ENCODE data around the gene SSR1. TPM values are rescaled to one million over a fixed set of nuclear protein-coding genes. Genes with fewer than 3 reads are reported as not detected.
"Not testable (repeated sequence)": the region's sequence is repeated elsewhere in the genome, so short reads cannot be mapped to it uniquely, and the experiment has no call there.

The SSR1 gene
- total and polyA plus RNA-seq, 2 donors from 2014 or later, result 40.4 to 163 TPM

DNA sequence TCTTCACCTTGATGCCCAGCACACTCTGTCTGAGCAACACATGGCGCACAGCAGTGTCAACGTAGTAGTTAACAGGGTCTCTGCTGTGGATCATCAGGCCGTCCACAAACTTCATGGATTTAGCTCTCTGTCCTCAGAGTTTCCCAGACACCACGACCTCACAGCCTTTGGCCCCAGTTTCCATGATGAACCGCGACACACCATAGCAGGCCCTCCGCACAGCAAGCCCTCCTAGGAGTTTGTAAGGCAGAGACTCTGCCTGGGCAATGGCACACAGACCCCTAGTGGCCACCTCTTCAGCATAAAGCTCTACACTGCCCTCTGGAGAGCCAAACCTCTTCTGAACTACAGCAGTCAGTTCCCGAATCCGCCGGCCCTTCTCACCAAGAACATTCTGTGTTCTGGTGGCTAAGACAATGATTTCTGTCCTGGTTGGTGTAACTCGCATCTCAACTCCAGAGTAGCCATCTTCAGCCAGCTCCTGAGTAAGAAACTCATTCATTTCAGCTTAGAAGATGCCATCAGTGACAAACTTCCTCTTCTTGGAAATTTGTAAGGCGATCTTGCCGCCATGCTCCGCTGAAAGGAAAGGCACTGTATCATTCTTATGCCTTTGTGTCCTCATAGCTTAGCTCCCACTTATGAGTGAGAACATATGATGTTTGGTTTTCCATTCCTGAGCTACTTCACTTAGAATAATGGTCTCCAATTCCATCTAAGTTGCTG, 26.2 kb upstream of the SSR1 start:
- DNase-seq; intact Hi-C loops (cut with DNase I); H3K9me3 ChIP-seq (ENCODE audit: control insufficient read depth in 2 of 3, insufficient read depth in 1 of 3, low read length in 3 of 3); H3K27me3 ChIP-seq (ENCODE audit: control insufficient read depth, insufficient read depth, low read length); H3K4me1 ChIP-seq (ENCODE audit: control insufficient read depth in 2 of 3, insufficient read depth in 2 of 3, low read depth in 1 of 3, low read length in 3 of 3); H3K9ac ChIP-seq (ENCODE audit: low read length in 3 of 3); H3K4me3 ChIP-seq (ENCODE audit: low read length in 3 of 3); H3K36me3 ChIP-seq (ENCODE audit: control insufficient read depth in 2 of 3, insufficient read depth in 3 of 3, low read length in 3 of 3); FAIRE-seq; H3K27ac ChIP-seq (ENCODE audit: low read depth in 2 of 2, low read length in 2 of 2): not testable (repeated sequence)
- TF ChIP-seq, protein P1, sequence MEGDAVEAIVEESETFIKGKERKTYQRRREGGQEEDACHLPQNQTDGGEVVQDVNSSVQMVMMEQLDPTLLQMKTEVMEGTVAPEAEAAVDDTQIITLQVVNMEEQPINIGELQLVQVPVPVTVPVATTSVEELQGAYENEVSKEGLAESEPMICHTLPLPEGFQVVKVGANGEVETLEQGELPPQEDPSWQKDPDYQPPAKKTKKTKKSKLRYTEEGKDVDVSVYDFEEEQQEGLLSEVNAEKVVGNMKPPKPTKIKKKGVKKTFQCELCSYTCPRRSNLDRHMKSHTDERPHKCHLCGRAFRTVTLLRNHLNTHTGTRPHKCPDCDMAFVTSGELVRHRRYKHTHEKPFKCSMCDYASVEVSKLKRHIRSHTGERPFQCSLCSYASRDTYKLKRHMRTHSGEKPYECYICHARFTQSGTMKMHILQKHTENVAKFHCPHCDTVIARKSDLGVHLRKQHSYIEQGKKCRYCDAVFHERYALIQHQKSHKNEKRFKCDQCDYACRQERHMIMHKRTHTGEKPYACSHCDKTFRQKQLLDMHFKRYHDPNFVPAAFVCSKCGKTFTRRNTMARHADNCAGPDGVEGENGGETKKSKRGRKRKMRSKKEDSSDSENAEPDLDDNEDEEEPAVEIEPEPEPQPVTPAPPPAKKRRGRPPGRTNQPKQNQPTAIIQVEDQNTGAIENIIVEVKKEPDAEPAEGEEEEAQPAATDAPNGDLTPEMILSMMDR (IDR thresholded peaks at IDR 0.05; ENCODE audit: borderline replicate concordance, extremely low read depth, insufficient read depth), result peak; percentile 30

DNA sequence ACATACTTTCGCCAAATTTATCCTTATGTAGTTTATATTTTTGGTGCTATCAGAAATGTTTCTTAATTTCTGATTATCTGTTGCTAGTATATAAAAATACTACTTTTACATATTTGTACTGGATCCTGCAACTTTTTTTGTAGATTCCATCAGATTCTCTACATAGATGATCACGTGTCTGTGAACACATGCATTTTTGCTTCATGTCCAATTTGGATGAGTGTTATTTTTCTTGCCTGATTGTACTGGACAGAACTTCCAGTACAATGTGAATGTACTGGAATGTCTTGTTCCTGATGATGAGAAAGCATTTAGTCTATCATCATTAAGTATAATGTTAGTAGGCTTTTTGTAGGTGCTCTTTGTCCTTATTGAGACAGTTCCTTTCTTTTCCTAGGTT, 25.0 kb upstream of the SSR1 start:
- H3K27ac ChIP-seq (ENCODE audit: low read depth in 2 of 2, low read length in 2 of 2), result no peak overlapping the region
- no peak overlapping the region for H3K4me3 ChIP-seq (ENCODE audit: low read length in 3 of 3)
- no peak overlapping the region for H3K9ac ChIP-seq (ENCODE audit: low read length in 3 of 3)
- intact Hi-C loops (cut with DNase I), result no loop called here
- H3K9me3 ChIP-seq (ENCODE audit: control insufficient read depth in 2 of 3, insufficient read depth in 1 of 3, low read length in 3 of 3), result no peaks in the 10 kb centered on the region
- TF ChIP-seq, protein P1 (IDR thresholded peaks at IDR 0.05; ENCODE audit: borderline replicate concordance, extremely low read depth, insufficient read depth), result no peak
- no peaks in the 10 kb centered on the region for H3K36me3 ChIP-seq (ENCODE audit: control insufficient read depth in 2 of 3, insufficient read depth in 3 of 3, low read length in 3 of 3)
- DNase-seq, result no peak
- no peaks in the 10 kb centered on the region for H3K27me3 ChIP-seq (ENCODE audit: control insufficient read depth, insufficient read depth, low read length)
- FAIRE-seq, result no peak
- no peaks in the 10 kb centered on the region for H3K4me1 ChIP-seq (ENCODE audit: control insufficient read depth in 2 of 3, insufficient read depth in 2 of 3, low read depth in 1 of 3, low read length in 3 of 3)

DNA sequence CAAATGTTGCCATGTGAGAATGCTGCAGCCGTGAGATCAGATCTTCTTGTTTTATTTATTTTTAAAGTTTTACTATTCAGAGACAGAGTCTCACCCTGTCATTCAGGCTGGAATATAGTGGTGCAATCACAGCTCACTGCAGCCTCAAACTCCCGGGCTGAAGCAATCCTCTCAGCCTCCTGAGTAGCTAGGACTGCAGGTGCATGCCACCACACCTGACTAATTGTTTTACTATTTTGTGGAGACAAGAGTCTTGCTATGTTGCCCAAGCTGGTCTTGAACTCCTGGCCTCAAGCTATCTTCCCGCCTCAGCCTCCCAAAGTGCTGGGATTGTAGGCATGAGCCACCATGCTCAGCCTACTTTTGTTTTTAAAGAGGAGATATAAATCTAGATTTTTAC, 22.5 kb upstream of the SSR1 start:
- no peaks in the 10 kb centered on the region for H3K9me3 ChIP-seq (ENCODE audit: control insufficient read depth in 2 of 3, insufficient read depth in 1 of 3, low read length in 3 of 3)
- DNase-seq (no peak), FAIRE-seq (no peak)
- no peak overlapping the region for H3K27ac ChIP-seq (ENCODE audit: low read depth in 2 of 2, low read length in 2 of 2)
- TF ChIP-seq, protein P1 (IDR thresholded peaks at IDR 0.05; ENCODE audit: borderline replicate concordance, extremely low read depth, insufficient read depth), result no peak
- no peaks in the 10 kb centered on the region for H3K4me1 ChIP-seq (ENCODE audit: control insufficient read depth in 2 of 3, insufficient read depth in 2 of 3, low read depth in 1 of 3, low read length in 3 of 3)
- intact Hi-C loops (cut with DNase I), result no loop called here
- H3K9ac ChIP-seq (ENCODE audit: low read length in 3 of 3), result no peak overlapping the region
- H3K36me3 ChIP-seq (ENCODE audit: control insufficient read depth in 2 of 3, insufficient read depth in 3 of 3, low read length in 3 of 3), result no peaks in the 10 kb centered on the region
- H3K4me3 ChIP-seq (ENCODE audit: low read length in 3 of 3), result no peak overlapping the region
- no peaks in the 10 kb centered on the region for H3K27me3 ChIP-seq (ENCODE audit: control insufficient read depth, insufficient read depth, low read length)

DNA sequence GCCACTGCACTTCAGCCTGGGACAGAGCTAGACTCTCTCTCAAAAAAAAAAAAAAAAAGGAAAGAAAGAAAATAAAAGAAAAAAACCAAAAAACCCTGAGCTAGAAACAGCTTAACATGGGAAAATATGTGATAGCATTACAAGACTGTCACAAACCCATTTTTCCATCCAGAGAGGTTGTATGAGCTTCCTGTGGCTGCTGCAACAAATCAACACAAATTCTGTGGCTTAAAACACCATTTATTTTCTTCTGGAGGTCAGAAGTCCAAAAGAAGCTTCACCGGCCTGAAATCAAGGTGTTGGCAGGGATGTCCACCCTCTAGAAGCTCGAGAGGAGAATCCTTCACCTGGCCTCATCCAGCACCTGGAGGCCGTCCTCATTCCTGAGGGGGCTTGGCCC, 21.7 kb upstream of the SSR1 start:
- Histone ChIP-seq H3K4me1 (ENCODE audit: control insufficient read depth in 2 of 3, insufficient read depth in 2 of 3, low read depth in 1 of 3, low read length in 3 of 3) (no peaks in the 10 kb centered on the region), H3K9ac (ENCODE audit: low read length in 3 of 3) (no peak overlapping the region), H3K9me3 (ENCODE audit: control insufficient read depth in 2 of 3, insufficient read depth in 1 of 3, low read length in 3 of 3) (no peaks in the 10 kb centered on the region), H3K27ac (ENCODE audit: low read depth in 2 of 2, low read length in 2 of 2) (no peak overlapping the region), H3K4me3 (ENCODE audit: low read length in 3 of 3) (no peak overlapping the region), H3K36me3 (ENCODE audit: control insufficient read depth in 2 of 3, insufficient read depth in 3 of 3, low read length in 3 of 3) (no peaks in the 10 kb centered on the region), H3K27me3 (ENCODE audit: control insufficient read depth, insufficient read depth, low read length) (no peaks in the 10 kb centered on the region)
- no peak for FAIRE-seq
- intact Hi-C loops (cut with DNase I), result no loop called here
- TF ChIP-seq, protein P1 (IDR thresholded peaks at IDR 0.05; ENCODE audit: borderline replicate concordance, extremely low read depth, insufficient read depth), result no peak
- no peak for DNase-seq

Data from kidney (tissue), 14 donors.